GM19099 (cell line): ENCODE data around the gene BCL2A1.

Experiments used
- POLR2A ChIP-seq: IDR thresholded peaks from 3 replicates; pipeline ENCODE4 v1.6.1; 2011; ENCODE audit warnings: low read depth; ENCODE audit not compliant: insufficient read length; ENCODE audit errors: extremely low read depth

BCL2A1 gene

DNA sequence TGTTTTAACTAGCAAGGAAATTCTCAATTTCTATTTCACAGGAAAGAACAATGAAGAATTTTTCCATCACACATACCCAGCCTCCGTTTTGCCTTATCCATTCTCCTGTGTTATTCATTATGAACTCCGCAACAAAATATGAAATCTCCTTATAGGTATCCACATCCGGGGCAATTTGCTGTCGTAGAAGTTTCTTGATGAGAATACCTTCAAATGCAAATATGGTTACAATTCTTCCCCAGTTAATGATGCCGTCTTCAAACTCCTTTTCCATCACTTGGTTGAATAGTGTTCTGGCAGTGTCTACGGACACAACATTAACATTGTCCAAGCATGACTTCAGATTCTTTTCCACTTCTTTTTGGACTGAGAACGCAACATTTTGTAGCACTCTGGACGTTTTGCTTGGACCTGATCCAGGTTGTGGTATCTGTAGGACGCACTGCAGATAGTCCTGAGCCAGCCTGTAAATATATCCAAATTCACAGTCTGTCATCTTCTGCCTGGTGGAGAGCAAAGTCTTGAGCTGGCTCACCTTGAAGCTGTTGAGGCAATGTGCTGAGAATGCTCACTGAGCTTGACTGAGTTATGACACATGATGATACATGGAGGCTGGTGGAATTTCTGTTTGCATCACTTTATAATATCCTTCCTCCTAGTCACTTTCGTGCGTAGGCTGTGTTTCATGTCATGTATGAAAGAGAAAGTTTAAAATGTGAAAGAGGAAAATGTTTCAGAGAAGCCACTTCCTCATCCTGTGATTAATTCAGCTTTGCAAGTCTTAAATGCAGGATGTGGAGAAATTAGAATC is at the start of gene BCL2A1:
BCL2A1 (minus strand) TSS at position 573 of the 811 bp plus-strand sequence; CDS start at position 496, 77 bp downstream.
- TF ChIP-seq POLR2A = peak; percentile 89

DNA sequence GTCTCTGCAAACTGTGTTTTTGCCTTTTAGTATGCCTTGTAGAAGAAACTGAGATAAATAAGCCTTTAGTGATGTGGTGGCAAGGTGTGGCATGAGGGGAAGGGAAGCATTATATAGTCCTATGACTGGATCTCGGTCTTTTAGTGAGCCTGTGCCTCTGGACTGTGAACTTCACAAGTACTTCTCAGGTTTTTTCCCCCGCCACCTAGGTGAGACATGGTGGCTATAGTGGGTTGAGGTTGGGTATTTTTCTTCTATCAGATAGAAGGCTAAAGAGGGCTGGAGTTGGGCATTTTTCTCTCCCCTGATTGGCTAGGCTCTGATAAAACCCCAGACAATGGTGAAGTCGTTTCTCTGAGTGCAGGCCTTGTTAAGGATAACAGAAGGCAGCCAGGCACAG is 49.7 kb upstream of the BCL2A1 start:
- no peak for TF ChIP-seq POLR2A

DNA sequence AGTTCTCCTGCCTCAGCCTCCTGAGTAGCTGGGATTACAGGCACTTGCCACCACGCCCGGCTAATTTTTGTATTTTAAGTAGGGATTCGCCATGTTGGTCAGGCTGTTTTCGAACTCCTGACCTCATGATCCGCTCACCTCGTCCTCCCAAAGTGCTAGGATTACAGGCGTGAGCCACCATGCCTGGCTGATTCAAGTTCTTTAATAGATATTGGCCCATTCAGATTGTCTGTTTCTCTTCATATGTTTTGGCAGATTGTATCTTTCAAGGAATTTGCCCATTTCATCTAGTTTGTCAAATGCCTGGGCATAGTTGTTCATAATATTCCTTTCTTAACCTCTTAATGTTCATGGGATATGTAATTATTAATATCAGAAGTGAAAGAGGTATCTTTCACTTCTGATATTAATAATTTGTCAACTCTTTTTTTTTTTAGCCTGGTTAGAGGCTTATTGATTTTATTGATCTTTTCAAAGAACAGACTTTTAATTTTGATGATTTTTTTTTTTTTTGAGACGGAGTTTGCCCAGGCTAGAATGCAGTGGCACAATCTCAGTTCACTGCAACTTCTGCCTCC is 48.3 kb upstream of the BCL2A1 start:
- no peak for TF ChIP-seq POLR2A

DNA sequence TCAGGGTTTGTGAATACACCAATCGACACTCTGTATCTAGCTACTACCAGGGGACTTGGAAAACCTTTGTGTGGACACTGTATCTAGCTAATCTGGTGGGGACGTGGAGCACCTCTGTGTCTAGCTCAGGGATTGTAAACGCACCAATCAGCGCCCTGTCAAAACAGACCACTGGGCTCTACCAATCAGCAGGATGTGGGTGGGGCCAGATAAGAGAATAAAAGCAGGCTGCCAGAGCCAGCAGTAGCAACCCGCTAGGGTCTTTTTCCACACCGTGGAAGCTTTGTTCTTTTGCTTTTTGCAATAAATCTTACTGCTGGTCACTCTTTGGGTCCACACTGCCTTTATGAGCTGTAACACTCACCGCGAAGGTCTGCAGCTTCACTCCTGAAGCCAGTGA is 46.1 kb upstream of the BCL2A1 start:
- TF ChIP-seq POLR2A = peak; percentile 48

DNA sequence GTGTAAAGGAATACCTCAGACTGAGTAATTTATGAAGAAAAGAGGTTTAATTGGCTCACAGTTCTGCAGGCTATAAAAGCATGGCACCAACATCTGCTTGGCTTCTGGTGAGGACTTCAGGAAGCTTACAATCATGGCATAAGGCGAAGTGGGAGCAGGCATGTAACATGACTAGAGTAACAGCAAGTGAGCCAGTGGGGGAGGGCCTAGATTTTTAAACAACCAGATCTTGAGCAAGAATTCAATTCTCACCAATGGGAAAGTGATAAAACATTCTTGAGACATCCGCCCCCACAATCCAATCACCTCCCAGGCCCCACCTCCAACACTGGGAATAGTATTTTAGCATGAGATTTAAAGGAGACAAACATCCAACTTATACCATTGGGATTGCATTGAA is 44.2 kb upstream of the BCL2A1 start:
- no peak for TF ChIP-seq POLR2A

DNA sequence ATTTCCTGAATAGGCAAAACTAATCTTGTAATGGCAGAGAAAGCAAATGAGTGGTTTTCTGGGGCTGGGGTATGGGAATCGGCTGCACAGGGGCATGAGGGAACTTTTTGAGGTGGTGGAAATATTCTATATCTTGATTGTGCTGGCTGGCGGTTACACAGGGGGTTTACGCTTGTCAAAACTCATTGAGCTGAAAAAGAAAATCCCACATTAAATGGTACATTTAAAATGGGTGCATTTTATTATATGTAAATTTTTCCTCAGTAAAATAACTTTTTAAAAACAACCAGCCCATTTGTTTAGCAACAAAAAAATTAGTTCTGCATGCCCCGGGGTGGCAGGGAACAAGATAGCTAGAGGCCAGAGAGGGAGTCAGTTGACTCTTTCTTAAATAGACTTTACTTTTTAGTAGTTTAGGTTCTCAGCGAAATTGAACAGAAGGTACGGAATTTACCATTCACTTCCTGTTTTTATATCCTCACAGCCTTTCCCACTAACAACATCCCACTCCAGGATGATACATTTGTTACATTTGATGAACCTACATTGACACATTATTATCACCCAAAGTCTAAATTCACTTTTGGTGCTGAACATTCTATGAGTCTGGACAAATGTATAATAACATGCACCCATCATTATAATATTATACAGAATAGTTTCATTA is 41.2 kb upstream of the BCL2A1 start:
- no peak for TF ChIP-seq POLR2A

DNA sequence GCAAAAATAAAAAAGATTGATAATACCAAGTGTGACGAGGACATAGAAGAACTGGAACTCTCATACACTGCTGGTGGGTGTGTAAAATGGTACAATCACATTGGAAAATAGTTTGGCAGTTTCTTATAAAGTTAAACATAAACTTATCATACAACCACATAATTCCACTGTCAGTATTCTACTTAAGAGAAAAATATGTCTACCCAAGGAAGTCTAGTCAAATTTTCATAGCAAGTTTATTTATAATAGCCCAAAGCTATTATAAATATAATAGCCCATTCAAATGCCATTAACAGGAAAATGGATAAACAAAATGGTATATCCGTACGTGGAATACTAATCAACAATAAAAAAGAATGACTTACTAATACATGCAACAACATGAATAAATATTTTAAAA is 40.6 kb upstream of the BCL2A1 start:
- TF ChIP-seq POLR2A = no peak

DNA sequence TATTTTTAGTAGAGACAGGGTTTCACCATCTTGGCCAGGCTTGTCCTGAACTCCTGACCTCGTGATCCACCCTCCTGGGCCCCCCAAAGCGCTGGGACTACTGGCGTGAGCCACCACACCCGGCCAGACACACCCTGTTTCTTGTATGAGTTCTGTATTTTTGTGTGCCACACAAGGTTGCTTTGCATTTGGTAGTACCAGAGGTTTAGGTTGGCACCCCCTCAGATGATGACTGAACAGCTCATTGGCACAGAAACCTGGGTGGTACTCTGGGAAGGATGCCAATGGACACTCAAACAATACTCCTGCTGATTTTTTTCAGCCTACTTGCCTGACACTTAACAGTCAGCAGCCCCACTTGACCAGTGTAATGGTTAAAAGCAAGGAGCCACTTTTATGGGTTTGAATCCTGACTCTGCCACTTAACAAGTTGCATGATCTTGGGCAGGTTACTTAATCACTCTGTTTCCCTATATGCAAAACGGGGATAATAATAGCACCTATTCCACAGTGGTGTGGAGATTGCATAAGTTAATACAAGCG is 39.2 kb upstream of the BCL2A1 start:
- no peak for TF ChIP-seq POLR2A

DNA sequence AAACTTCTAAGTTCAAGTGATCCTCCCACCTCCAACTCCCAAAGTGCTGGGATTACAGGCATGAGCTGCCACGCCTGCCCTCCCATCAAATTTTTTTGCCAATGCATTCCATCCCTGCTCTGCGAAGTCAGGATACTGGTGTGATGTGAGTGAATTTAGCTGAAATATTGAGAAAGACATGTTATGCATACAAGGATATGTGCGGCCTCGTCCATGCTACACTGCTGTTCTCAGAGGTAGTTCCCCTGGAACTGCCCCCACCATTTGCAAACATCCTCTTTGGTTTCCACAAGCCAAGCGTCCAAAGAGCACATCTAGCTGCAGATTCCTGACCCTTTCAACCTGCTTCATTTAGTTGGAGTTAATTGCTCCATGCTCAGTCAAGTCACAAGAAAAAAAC is 36.5 kb upstream of the BCL2A1 start:
- no peak for TF ChIP-seq POLR2A

DNA sequence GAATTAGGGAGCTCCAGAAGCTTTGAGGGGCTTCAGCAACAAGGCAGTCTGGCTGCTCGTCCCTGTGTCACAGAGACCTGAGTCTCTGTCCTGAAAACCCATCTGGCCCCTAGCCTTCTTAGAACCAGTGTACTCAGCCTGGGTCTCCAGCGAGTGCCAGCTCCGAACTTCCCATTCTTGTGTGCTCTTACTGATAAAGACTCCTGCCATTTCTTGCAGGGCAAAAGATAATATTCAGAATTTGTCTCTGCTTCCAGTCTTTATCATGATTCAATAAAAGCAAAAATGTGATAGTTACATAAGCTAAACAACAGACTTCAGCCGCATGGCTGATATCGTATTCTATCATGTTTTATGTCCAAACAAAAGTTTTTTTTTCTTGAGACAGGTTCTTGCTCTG is 36.0 kb upstream of the BCL2A1 start:
- TF ChIP-seq POLR2A = no peak

DNA sequence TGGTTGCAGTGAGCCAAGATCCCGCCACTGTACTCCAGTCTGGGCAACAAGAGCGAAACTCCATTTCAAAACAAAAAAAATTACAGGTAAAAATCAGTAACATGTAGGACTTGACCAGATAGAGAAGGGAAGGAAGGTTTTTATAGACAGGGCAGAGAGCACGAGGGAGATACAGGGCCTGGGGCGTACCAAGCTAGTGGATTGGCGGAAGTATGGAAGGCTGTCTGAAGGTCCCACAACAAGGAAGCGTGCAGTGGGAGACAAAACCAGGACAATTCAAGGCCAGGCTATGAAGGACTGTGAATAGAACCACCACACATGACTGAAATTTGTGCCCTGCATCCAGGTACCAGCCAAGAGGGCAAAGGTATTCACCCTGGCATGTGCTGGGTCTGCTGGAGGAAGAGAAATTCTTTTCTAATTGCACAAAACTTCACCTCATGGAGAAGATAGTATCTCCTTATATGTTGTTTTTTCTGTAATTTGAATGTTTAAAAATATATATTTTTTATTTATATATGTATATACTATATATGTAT is 33.0 kb upstream of the BCL2A1 start:
- TF ChIP-seq POLR2A = no peak

DNA sequence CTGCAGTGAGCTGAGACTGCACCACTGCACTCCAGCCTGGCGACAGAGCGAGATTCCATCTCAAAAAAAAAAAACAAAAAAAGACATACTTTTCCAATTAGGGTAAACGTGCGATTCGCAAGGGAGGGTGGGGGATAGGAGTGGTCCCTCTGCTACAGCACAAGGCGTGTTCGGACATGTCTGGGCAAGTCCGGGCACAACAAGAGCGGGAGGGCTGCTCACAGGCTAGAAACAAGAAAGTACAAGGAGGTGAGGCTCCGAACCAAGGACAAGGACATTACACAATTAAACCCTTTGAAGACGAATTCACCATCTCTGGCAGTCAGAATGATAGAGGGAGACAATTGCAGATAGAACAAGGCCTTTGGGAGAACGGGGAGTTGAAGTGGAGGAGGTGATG is 32.2 kb upstream of the BCL2A1 start:
- TF ChIP-seq POLR2A = no peak

DNA sequence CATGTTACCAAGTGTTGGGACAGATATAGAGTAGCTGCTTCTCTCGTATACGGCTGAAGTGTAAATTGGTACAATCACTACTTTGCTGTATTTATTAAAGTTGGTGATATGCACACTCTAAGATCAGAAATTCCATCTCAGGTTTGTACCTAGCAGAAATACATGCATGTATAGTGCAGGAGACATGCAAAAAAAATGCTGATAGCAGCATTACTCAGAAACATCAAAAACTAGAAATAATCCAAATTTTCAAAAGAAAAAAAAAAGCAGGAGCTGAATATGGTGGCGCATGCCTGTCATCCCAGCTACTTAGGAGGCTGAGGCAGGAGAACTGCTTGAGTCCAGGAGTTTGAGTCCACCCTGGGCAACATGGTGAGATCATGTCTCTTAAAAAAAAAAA is 31.3 kb upstream of the BCL2A1 start:
- no peak for TF ChIP-seq POLR2A

DNA sequence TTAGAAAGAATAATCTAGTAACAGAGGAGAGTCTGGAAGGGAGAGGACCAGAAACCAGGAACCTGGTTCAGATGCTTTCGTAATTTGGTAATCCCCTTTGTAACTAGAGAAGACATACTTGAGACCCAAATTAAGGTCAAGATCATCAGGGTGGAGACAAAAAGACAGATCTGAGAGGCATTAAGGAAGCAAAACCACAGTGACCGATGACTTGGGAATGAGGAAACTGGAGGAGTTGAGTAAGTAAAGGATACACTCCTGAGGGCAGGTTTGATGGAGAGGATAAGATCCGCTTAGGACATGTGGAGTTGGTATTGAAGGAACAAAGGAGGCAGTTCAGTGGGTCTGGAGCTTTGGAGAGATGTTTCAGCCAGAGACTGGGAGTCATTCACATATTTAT is 23.6 kb upstream of the BCL2A1 start:
- TF ChIP-seq POLR2A = no peak

DNA sequence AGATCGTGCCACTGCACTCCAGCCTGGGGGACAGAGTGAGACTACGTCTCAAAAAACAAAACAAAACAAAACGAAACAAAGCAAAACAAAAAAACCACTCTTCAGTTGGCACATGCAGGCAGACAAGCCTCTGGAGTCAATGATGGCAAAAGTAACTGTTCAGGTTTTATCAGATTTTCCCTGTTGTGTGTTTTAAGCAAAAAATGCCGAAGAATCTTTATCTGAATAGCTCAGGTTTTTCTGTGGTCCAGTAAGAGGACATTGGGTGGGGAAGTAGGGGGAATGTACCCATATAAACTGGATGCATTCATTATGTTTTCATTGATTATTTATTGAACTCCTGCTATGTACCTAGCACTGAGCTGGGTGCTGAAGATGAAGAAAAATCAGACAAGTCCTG is 20.8 kb upstream of the BCL2A1 start:
- TF ChIP-seq POLR2A = no peak

DNA sequence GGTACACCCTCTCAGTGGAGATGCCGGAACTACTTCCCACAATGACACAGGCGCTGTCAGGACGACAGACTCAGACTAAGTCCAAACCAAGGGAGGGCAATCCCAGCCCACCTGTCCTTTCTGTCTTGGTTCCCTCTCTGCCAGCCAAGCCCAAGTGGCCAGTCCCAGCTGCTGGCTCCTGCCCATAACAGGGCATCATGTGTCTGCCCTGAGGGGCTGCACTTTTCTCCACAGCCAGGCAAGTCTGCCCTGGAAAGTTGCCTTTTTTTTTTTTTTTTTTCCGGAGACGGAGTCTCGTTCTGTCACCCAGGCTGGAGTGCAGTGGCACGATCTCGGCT is 20.0 kb upstream of the BCL2A1 start:
- no peak for TF ChIP-seq POLR2A
